GM18868 (cell line): Measurements from ENCODE around the gene KCNJ6.

ENCODE experiments used
- ATAC-seq: cut with Tn5 transposase; IDR thresholded peaks from one replicate; pipeline ENCODE4 v1.9.1; 2021; ENCODE audit warnings: mild to moderate bottlenecking, moderate library complexity; ENCODE audit not compliant: unreplicated experiment

KCNJ6 gene

GRCh38 chr21:37905291-37905690 lies 11.0 kb downstream of the KCNJ6 start:
- ATAC-seq = no peak

- ATAC-seq = no peak
Observed at GRCh38 chr21:37904856-37905255, 11.4 kb downstream of the KCNJ6 start.

GRCh38 chr21:37903396-37903795 lies 12.9 kb downstream of the KCNJ6 start:
- no peak for ATAC-seq

DNA sequence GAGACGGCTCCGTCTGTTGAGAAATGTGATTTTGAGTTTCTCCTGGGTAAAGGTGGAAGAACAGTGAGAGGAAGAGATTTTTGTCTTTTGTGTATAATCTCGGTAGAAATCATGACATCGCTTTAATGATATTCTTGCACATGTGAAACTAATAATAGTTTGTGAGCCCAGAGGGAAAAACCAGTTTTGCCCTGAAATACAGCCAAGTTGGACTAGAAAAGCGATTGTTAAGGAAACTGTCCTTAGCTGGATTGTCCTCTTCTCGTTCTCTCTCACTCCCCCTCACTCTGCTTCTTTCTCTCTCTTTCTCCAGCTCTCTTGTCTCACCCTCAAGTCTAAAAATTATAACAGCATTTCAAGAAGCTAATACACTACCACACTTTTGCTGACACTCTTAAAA lies 17.1 kb downstream of the KCNJ6 start:
- no peak for ATAC-seq

DNA sequence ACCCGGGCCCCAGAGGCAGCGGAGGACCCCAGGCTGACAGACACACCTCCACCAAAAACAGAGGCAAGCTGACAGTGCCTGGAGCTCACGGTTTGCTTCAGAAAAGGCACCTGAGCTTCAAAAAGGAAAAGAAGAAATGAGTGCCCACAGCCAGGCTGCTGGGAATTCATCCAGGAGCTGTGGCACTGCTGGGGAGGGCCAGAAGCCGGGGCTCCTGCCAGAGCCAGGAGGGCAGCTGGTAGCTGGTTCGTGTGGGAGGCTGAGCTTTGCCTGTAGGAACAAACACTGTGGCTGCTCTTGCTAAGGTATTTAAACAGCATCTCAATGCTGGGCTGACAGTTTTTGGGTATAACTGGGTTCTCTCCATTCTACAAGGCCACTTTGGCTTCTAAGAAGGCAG lies 19.5 kb downstream of the KCNJ6 start:
- no peak for ATAC-seq

GRCh38 chr21:37891972-37892371 lies 24.3 kb downstream of the KCNJ6 start:
- no peak for ATAC-seq

DNA sequence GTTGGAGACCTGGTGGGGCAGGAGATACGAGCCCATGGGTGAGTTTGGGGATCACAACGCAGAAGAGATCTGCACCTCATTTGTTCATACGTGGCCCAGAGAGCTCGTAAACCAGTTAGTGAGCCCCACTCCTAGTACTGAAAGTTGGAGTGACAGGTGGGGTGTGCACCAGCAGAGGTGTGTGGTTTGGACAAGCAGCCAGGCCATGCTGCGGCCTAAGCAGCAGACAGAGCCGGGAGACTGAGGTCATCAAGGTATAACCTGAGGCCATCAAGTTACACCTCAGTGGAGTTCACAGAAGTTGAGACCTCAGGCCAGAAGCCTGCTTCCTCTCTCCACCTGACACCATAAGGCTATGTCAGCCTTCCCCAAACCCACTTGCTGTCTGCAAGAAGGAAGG lies 27.6 kb downstream of the KCNJ6 start:
- no peak for ATAC-seq

GRCh38 chr21:37886726-37887299 lies 29.4 kb downstream of the KCNJ6 start:
- ATAC-seq = no peak

DNA sequence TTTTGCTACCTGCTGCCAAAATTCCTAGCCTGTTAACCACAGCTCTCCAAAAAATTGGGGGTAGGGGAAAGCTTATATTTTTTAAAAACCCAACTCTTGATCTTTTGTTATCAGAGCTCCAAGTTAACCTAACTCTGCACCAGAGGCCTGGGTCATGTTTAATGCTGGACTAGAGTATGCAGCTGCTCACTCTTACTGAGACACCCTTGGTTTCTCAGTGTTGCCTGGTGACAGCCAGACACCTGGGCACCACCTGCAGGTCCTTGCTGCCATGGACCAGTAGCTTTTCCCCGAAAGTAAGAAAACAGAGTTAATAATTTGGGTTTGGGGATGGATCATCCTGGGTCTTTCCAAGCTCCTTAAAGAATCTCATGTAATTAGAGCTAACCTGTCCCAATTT lies 30.1 kb downstream of the KCNJ6 start:
- no peak for ATAC-seq

- ATAC-seq = no peak
Observed at GRCh38 chr21:37878946-37879660, 37.2 kb downstream of the KCNJ6 start.

- no peak for ATAC-seq
Observed at GRCh38 chr21:37877888-37878684, 38.2 kb downstream of the KCNJ6 start.

DNA sequence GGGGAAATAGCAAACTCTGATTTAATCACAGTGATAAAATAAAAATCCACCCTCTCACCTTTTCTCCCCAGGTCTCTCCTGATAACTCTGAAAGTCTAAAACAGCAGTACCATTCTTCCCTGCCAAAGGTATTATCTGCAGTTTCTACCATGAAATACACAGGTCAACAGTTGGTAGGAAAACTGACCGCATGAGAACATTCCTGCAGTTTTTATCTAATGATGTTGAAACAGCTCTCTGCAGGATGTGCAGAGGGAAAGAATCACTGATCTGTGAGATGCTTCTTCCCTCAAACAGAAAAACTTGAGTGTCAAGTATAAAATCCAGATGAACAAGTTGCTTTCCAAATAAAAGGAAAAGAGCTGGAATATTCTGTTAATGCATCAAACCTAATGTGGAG lies 39.1 kb downstream of the KCNJ6 start:
- ATAC-seq = no peak

- no peak for ATAC-seq
Observed at GRCh38 chr21:37876561-37876960, 39.7 kb downstream of the KCNJ6 start.

DNA sequence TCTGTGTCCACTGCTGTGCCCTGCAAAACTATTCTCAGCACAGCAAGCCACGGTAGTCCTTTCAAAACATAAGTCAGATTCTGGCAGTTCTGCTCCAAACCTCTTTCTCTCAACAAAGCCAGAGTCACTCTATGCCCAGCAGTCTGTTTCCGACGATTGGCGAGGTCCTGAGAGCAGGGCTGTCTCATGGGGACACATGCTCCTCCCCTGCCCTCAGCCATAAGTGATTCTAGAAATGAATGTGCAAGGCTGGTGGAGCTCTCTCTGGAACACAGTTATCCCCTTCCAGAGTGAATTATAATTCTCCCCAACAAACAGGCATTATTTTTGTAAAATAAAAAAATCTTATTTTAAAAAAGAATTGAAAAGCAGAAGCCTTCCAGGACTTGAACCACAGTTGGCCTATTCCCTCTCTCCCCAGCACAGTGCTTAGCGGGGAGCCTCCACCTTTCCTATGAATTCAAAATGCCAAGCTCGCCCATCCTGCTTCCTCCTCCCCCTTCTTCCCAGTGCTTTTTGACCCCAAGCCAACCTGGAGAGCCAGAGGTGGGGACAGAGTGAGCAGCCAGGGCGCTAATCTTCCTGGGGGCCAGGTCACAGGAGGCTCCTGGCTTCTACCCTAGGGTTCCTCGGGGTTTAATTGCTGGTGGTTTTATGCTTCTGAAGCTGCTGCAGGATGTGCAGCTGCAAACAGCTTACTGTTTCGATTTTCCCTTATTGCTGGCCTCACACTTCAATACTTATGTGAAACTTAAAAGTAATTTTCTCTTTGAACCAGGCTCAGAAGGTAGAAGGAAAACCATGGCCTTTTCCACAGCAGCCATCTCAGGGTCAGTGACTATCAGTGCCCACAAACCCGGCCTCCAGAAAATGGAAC lies 41.1 kb downstream of the KCNJ6 start:
- ATAC-seq = no peak

- no peak for ATAC-seq
Observed at GRCh38 chr21:37874481-37874880, 41.8 kb downstream of the KCNJ6 start.

DNA sequence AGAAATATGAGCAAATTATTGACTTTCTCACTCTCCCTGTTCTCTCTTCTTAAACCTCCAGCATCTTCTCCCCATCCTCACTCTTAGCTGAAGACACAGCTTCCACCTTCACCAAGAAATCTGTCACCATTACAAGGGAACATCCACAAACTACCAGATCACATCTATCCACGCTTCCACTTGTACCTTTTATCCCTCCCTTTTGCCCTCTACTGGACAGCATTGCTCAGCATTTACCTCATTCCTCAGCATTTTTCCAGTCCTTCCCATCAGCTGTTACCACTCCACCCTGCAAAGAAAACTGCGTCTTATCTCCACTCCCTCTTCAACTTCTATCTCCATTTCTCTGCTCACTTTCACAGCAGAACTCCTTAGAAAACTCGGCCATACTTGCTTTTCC lies 42.6 kb downstream of the KCNJ6 start:
- ATAC-seq = no peak

DNA sequence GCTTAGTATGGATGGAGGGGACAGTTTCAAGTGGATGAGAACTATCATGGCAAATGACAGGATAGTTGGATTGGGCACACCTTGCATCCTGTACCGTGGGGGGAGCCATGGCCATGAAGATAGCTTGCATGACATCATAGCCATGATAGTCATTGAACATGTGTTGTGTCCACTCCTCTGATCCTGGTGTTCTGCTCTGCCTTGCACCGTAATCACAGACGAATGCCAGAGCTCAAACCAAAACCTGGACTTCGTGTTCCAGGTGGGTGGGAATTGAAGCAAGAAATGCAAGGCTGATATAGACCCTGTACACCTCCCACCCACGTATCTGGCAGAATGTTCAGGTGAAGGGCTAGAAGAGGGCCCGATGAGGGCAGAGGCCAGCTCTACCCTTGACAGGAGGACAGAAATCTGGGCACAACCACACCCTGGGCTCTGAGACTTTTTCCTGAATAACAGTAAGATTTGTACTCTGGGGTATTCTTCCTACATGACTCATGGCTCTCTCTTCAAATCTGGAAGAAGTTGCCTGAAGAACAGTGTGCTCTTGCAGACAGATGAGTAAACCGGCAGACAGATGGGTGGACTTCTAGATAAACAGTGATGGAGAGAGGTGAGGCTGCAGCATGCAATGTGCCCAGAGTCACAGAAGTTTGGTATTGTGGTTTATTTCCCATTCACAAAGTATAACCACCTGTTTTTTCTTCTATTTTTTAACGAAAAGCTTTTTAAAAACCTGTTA lies 45.0 kb downstream of the KCNJ6 start:
- ATAC-seq = no peak

DNA sequence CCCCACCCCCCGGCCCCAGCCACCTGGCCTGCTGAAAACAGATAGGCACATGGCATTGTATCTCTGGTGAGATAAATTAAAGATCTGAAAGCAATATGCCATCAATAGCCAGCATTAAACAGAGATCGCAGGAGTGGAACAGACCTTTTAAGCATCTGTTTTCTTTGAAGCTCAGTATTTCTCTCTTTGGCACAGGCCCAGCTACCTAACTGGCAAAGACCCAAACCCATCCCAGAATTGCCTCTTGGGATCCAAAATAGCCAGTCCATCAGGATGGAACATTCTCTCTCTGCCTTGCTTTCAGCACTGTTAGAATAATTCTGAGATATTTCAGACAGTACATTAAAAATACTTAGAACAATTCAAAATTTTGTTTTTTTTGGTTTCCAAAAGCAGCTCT lies 46.0 kb downstream of the KCNJ6 start:
- no peak for ATAC-seq

- ATAC-seq = no peak
Observed at GRCh38 chr21:37869661-37870060, 46.6 kb downstream of the KCNJ6 start.
